Smooth muscle cell of the brain vasculature (primary cell): Measurements from ENCODE around the gene ANKS1A.
"Not testable (repeated sequence)": the region's sequence is repeated elsewhere in the genome, so short reads cannot be mapped to it uniquely, and the experiment has no call there.

Source experiments
- DNase-seq: peaks from one replicate; pipeline ENCODE4 v3.0.0-alpha.2; 2012; ENCODE audit warnings: low read depth, low spot score

The ANKS1A gene

DNA sequence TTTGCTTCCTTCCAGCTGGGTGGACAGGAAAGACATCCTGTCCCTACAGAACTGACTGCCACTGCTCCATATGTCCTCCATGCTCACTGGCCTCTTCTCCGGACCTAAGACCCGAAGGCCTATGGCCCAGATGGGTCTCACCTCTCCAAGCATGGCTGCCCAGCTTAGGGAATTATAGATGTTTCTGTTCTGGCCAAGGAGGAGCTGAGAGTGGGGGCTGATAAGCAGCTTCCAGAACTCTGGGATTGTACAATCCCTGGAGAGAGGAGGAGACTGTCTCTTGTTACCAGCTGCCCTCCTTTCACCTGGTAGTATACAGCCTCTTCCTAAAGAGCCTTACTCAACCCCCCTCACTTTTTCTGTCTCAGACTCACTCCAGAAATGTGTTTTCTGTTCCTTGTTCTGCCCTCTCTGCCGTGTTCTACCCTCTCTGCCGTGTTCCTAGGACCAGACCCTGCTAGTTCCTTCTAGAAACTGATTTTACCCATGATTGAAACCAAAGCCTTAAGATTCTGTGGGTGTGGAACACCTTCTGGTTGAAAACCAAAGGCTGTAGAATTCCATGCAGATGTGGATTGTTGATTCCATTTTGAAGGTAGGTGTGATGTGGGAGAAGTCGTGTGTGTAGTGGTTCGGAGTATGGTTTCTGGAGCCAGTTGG lies 28.7 kb downstream of the ANKS1A start:
- no peak for DNase-seq

GRCh38 chr6:34919651-34920050 lies 30.6 kb downstream of the ANKS1A start:
- no peak for DNase-seq

GRCh38 chr6:34920097-34920496 lies 31.0 kb downstream of the ANKS1A start:
- DNase-seq, result no peak

DNA sequence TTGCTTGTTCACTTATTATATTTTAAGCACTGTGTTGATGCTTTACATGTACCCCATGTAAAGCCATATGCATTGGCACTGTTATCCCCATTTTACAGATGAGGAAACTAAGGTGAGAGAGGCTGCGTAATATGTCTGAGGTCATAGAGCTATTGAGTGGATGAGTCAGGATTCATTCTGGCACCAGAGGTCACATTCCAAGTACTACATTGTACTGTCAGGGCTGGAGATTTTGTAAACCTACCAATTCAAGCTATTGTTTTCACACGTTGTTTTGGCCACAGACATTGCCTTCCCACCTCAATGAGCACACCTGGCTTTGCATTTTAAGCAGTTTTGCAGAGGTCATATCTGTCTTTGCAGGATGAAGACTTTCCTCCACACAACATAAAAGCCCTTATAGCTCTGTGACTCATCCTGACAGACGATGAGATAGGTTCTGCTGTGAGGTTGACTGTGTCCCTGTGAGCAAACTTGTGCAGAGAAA lies 33.2 kb downstream of the ANKS1A start:
- no peak for DNase-seq

- no peak for DNase-seq
Measured at GRCh38 chr6:34924831-34925625, 36.0 kb downstream of the ANKS1A start.

GRCh38 chr6:34926655-34927054 lies 37.6 kb downstream of the ANKS1A start:
- no peak for DNase-seq

GRCh38 chr6:34928220-34928619 lies 39.2 kb downstream of the ANKS1A start:
- no peak for DNase-seq

DNA sequence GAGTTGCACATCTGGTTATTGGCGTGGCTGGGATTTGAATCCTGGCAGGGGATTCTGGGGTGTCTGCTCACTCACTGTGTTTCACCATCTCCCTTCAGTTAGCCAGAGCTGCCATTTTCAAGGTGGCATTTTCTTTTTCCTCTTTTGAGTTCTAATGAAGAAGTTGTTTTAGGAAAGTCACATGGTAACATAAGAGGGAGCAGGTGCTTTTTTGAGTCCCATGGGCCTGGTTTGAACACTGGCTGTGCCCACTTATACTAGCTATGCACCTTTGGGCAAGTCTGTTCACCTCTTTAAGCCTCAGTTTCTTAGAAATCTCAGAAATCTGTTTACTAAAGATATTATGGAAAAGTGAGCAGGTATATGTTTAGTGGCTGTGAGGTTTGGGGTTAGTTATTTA lies 39.6 kb downstream of the ANKS1A start:
- no peak for DNase-seq

DNA sequence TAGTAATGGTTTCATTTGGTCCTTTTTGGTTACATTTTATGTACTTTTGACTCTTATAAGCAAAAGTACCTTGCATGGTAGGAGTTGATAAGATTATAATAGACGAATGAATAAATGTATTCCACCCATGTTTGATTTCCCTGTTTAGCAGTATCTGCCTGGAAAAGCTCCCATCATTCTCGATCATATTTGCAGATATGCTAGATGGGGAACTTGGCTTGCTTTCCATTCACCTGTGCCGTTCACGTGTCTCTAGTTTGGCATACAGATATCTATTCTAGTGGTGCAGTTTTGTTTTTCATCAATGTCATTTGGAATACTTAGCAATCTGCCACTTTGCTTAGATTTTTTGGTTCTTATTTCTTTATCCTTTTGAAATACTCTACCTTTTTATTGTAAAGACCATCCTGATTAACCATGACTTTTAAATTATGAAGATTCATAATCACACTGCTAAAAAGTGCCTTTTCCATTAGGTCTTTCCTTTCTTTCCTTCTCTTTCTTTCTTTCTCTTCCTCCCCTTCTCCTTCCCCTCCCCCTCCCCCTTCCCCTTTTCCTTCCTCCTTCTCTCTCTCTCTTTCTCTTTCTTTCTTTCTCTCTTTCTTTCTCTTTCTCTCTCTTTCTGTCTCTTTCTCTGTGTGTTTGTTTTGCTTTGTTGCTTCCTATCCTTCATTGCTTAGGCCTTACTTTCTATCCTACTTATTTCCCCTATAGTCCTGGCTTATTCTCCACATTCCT lies 40.4 kb downstream of the ANKS1A start:
- no peak for DNase-seq

- no peak for DNase-seq
Measured at GRCh38 chr6:34930221-34930620, 41.2 kb downstream of the ANKS1A start.

- not testable (repeated sequence) for DNase-seq
Measured at GRCh38 chr6:34932202-34932601, 43.1 kb downstream of the ANKS1A start.

DNA sequence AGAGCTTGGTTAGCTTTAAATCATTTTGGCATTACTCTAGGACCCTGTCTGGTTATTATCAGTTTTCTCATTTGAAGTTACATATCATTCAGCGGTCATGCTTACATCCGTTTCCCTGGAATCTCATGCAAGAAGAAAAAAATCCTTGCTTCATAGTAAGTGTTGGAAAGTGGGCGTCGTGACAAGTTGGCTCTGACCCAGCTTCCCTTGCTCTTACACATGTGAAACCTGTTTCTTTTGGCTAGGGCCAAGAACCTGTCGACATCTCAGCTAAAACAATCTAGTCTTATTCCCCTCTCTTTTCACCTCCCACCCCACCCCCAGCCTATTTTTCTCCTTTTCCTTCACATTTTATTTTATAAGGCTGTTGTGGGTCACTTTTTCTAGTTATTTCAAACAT lies 45.5 kb downstream of the ANKS1A start:
- DNase-seq, result no peak

DNA sequence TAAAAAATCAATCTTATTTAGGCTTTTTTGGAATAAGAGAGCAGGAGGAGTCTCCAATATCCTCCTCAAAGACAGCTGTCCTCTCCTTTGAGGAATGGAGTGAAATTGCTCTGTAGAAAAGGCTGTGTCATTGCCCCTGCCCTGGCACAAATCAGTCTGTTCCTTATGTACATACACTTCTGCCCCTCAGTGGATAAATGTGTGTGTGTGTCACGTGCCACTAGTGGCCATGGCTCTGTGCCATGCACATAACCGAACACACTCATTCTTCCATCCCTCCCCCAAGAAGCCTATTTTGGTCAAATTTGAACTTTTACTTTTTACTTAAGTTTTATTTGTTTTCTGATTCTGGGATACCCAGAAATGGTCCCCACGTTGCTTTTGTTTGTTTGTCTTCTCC lies 49.2 kb downstream of the ANKS1A start:
- no peak for DNase-seq

DNA sequence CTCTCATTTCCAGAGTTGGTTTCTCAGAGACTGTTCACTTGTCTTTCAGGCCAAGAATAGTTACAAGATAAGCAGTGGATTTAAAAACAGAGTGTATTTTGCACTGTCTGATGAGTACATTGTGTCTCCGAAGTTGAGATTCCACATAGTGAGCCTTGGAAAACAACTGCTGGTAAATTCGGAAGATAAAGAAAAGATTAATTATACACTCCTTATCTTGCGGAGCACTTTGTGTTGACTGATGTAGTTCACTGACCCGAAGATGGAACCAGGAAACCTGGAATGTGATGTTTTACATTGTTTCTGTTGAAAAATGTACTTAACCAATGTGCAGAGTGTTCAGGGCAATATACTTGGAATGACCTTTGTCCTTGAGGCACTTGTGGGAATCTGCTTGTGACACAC lies 51.0 kb downstream of the ANKS1A start:
- no peak for DNase-seq

GRCh38 chr6:34941421-34941820 lies 52.4 kb downstream of the ANKS1A start:
- DNase-seq, result no peak

DNA sequence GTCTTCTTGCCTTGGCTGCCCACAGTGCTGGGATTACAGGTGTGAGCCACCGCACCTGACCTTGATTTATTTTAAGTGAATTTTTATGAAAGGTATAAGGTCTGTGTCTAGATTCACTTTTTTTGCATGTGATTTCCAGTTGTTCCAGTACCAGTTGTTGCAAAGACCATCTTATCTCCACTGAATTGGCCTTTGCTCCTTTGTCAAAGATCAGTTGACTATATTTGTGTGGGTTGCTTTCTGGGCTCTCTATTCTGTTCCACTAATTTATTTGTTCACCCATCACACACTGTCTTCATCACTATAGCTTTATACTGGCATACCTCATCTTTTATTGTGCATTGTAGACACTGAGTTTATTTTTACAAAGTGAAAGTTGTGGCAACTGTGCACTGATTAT lies 56.3 kb downstream of the ANKS1A start:
- no peak for DNase-seq

DNA sequence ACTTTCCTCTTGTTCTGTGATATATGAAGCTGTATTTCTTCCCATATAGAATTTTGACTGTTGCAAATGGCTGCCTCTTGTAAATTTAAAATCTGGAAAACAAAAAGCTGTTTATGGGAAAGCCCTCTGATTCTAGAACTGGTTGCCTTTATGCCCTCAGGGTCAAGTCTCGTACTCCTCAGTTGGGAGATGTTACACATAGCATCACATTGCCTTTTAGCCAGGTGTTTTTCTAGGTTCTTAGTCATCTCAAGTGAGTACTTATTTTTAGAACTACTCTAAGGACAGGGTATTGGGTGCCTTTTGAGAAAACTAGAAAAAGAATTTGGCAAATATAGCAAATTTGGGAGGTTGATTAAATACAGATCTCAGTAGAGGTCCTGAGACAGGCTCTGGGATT lies 58.5 kb downstream of the ANKS1A start:
- no peak for DNase-seq

DNA sequence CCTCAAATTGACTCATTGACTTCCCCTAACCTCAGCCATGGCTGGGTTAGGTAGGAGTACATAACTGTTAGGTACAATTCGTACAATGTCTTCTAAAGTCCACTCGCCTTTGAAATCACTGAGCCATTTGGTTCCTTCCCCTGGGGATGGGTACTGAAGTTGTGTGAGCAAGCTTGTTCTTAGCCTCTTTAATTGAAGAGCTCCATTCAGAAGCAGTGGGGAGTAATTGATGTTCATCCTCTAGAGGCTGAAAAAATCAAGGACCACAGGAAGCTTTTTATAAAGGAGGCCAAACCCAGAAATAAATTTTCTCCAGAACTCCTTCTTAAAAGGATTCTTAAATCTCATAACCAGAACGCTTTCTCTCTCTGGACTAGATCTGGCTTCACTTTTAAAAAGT lies 60.6 kb downstream of the ANKS1A start:
- DNase-seq, result no peak

DNA sequence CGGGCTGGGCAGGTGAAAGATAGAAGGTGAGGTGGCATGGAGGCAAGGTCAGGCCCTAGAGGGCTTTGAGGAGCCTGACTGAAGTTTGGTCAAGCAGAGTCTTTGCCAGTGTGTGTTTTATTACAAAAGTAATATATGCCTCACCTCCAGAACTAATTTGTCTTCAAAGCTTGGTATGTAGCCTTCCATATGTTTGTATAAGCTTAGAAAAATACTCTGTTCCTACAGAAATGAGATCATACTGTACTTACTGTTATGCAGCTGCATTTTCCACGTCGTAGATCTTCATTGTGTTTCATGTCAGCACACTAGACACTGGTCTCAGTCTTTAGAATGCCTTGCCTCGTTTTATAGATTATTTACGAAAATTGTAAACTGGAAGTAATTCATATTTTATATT lies 61.8 kb downstream of the ANKS1A start:
- DNase-seq, result no peak

DNA sequence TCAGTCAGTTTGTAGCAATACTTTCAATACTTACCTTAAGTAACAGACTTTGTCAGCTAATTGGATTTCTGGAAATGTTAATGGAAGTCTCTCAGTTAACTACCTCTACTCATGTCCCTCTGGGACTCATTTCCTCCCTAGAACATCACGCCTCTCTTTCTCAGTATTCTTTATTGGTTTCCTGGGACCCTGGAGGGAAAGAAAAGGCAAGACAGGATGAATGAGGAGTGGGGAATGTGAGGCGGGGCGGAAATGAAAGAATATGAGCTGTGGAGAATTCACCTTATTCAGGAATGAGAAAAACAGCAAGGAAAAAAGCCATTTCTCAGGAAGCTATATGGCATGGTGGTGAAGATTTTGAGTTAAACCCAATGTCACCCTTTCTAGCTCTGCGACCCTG lies 62.7 kb downstream of the ANKS1A start:
- no peak for DNase-seq

GRCh38 chr6:34953061-34954025 lies 64.3 kb downstream of the ANKS1A start:
- DNase-seq, result peak; percentile 26
